Endothelial cell of hepatic sinusoid (primary cell): ENCODE results near the gene LMX1B.

ENCODE experiments used
- in situ Hi-C: cut with HindIII; loops from 2 replicates; pipeline ENCODE4 v1.10.0; 2017; ENCODE audit warnings: low sequenced_read_pairs

LMX1B gene

DNA sequence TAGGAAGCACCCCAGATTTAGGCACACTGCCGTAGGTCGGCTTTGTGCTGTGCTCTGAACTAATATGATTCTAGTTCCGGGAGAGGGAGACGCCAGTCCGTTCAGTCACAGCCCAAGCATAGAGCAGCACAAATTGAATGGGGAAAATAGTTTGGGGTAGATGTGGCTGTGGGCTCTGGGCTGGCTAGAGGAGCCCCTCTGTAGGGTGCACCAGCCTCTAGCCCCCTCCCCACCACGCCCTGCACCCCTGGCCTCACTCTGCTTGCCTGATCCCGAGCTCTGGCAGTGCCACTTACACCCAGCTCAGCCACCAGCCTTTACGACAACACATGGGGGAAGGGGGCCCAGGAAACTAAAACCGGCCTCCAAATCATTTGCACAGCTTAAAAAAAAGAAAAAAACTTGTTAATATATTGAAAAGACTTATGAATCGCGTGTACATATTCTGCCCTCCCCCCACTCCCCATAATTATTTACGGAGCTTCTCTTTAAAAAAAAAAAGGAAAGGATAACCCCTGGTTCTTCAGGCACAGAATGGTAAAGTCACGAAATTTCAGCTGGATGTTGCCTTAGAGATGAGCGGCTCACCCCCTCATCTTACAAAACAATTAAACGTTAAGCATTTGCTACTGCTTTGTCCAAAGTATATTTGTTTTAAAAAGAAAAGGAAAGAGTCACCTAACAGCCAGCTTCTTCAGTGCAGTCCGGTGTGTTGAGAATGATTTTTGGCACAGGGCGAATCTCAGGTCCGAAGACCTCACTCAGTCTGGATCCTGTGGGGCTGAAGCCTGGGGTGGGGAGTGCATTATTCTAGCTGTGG is 3.5 kb downstream of the LMX1B start:
- in situ Hi-C loops: no loop called here

DNA sequence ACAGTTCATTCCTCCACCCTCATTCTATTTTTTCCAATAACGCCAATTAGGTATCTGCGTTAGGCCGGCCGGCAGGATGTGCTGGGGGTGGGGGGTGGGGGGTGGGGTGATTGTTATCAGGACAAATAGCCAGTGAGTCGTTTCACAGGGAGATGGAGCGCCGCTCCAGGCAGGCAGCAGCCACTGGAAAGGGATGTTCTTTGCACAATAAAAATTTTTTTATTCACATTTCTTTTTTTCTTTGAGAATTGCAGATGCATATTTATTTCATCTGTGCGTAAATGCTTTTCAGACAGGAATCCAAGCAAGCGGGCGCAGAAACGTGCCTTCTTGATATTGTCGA is 4.1 kb downstream of the LMX1B start:
- in situ Hi-C loops: no loop called here

- in situ Hi-C loops: no loop called here
Measured at GRCh38 chr9:126618190-126618584, 4.5 kb downstream of the LMX1B start.

- in situ Hi-C loops: no loop called here
Measured at GRCh38 chr9:126618585-126619360, 5.0 kb downstream of the LMX1B start.

GRCh38 chr9:126619361-126620135 is 5.8 kb downstream of the LMX1B start:
- in situ Hi-C loops: loop anchor here (5.0 kb wide), 1 partner anchor 43 kb away; no protein-coding TSS in a partner anchor

GRCh38 chr9:126620478-126620877 is 6.8 kb downstream of the LMX1B start:
- in situ Hi-C loops: loop anchor here (5.0 kb wide), 1 partner anchor 42 kb away; no protein-coding TSS in a partner anchor

DNA sequence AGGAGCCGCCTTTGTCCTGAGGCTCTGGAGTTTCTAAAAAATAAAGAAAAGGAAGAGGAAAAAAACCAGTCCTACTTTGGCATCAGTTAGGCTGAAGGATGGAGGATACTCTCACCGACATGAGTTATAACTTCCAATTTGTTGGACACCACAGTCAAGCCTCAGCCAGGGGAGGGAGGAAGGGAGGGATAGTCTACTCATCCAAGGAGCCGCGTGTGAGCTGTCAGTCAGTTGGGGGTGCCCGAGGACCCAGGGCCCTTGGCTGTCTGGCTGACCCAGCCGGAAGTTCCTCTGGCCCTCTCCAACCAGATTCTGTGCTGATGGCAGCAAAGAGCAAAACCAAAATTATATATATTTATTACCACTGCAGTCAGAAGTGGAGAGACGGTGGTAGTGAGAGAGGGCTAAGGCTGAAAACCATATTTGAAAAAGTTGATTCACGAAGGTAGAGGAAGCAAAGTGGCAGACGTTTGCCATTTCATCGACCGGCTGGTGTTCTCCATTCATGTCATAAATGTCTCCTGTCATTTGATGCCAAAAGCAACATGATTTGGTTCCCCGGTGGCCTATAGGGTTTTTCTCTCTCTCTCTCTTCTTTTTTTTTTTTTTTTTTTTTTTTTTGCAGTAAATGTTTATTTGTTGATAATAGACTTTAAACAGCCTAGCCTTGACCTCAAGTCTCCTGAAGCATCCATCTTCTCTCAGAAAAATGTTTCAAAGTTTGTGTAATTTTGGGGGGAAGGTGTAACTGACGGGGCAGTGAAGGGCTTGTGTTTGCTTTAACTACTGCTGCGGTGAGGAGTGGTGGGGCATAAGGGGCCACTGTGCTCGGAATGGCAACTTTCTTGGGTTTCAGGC is 7.6 kb downstream of the LMX1B start:
- in situ Hi-C loops: loop anchor here (5.0 kb wide), 1 partner anchor 41 kb away; no protein-coding TSS in a partner anchor

DNA sequence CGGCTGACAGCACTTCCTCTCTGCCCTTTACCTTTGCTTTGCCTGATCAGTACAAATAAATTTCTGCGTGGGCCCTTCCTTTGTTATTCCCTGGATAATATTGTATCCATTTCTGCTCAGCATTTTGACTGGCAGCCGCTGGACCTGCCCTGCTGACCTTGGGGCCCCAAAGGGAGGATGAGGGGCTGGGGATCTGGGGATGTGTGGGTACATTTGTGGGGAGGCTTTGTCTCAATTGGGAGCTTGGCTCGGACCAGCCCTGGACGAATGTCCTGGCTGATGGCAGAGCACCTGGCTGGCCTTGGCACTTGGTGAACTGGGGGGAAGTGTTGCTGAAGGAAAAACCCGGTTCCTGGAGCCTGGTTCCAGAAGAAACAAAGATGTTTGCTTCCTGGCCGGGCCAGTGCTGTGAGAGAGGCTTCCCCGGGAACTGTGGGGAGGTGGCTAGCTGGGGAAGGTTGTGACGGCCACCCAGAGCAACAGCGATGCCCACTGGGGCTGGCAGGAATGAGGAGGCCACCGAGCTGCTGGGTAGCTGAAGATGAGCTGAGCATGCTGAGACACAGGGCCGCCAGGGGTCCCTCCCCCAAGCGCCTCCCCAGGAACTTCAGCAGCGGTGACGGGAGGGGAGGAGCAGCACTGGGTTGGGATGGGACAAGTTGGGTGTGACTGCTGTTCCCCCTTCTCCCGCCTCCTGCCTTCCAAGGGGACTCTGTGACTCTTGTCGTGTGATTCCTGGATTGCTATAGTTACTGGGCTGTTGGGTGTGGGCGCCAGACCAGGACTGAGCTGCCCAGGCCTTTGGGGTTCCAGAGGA is 8.4 kb downstream of the LMX1B start:
- in situ Hi-C loops: loop anchor here (5.0 kb wide), 1 partner anchor 40 kb away; no protein-coding TSS in a partner anchor

GRCh38 chr9:126623314-126623666 is 9.6 kb downstream of the LMX1B start:
- in situ Hi-C loops: loop anchor here (5.0 kb wide), 1 partner anchor 39 kb away; no protein-coding TSS in a partner anchor

- in situ Hi-C loops: loop anchor here (5.0 kb wide), 1 partner anchor 38 kb away; no protein-coding TSS in a partner anchor
Measured at GRCh38 chr9:126623667-126624478, 10.1 kb downstream of the LMX1B start.

DNA sequence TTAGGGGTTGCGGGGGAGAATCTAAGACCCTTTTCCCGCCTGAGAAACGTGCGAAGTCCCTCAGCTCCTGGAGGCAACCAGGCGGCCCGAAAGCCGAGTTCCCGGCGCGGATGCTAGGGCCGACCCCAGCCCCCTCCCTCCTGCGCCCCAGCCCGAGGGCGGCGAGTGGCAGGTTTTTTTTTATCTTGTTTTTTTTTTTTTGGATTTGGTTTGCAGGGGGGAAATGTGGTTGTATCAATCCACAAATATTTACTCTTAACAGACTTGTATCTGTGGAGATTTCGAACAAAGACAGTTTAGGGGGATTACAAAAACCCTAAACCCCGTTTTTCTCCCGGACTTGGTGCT is 10.7 kb downstream of the LMX1B start:
- in situ Hi-C loops: loop anchor here (5.0 kb wide), 1 partner anchor 38 kb away; no protein-coding TSS in a partner anchor

DNA sequence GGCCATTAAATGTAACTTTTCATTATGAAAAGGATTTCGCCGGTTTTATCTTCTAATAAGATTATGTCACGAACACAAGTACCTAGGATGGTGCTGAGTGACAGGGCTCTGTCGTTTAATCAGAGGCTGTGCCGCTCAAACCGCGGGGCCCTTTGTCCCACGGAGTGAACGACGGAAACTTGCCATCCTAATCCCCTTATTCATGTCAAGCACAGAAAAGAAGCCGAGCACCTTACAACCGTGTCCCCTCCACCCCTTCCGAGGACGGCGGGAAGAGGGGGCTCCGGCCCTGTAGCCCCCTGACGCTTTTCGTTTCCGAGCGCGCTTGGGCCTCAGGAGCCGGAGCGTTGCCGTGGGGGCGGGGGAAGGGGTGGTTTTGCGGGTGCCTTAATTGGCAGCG is 11.2 kb downstream of the LMX1B start:
- in situ Hi-C loops: loop anchor here (5.0 kb wide), 1 partner anchor 37 kb away; no protein-coding TSS in a partner anchor

GRCh38 chr9:126625329-126626126 is 11.8 kb downstream of the LMX1B start:
- in situ Hi-C loops: no loop called here

DNA sequence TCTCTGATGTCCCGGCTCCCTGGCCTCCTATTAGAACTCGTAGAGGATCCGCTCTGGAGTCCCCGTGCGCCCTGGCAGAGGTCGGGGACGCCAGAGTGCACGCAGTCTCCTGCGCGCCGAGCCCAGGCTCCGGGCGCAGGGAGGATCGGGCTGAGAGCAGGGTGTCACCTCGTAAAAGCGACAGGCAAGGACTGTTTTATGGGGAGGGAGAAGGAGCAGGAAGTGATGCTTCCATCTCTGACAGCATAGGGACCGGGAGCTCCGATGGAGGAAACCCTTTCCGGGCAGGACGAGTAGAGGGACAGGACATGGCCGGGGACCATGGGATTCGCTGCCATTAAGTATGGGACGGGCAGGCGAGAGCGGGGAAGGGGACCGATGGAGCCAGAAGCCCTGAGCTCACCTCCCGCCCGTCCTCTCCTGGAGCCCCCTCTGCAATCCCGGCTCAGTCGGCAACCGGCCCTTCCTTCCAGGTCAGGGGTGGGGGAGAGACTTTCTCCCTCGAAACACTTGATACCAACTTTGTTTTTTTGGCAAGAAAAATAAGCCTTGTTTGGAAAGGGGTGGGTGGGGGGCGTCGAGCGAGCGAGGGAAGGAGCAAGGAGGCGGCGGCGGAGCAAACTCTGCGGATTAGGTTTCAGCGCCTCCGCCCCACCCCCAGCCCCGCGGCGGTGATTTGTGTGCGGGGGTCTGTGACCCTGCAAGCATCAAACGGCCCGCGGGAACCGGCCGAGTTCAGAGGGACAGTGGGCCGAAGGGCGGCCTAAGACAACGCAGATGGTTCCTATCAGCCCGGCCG is 12.6 kb downstream of the LMX1B start:
- in situ Hi-C loops: no loop called here

GRCh38 chr9:126626926-126627233 is 13.2 kb downstream of the LMX1B start:
- in situ Hi-C loops: no loop called here

- in situ Hi-C loops: no loop called here
Measured at GRCh38 chr9:126628146-126628545, 14.4 kb downstream of the LMX1B start.
